Gastrocnemius medialis (tissue), 4 donors: Measurements from ENCODE around the gene SALL3.

ENCODE experiments used
- POLR2A ChIP-seq, 2 donors: fragments of 450-650 bp; IDR thresholded peaks; one replicate each; pipeline ENCODE4 v1.6.1; 2017; ENCODE audit warnings: antibody characterized with exemption in 2 of 2, mild to moderate bottlenecking in 2 of 2, moderate library complexity in 2 of 2
- TF ChIP-seq, protein P1 (sequence below), 5 experiments: fragments of 450-650 bp in 3 of 5; fragments of 200-600 bp in 2 of 5; sonication (generic) in 2 of 5; IDR thresholded peaks in 4 of 5; conservative IDR thresholded peaks in 1 of 5; 1 replicate in 4 of 5; 2 replicates in 1 of 5; pipeline ENCODE4 v1.5.1; 2016 to 2019; ENCODE audit warnings: antibody characterized with exemption in 5 of 5, mild to moderate bottlenecking in 3 of 5, moderate library complexity in 3 of 5

DNA sequence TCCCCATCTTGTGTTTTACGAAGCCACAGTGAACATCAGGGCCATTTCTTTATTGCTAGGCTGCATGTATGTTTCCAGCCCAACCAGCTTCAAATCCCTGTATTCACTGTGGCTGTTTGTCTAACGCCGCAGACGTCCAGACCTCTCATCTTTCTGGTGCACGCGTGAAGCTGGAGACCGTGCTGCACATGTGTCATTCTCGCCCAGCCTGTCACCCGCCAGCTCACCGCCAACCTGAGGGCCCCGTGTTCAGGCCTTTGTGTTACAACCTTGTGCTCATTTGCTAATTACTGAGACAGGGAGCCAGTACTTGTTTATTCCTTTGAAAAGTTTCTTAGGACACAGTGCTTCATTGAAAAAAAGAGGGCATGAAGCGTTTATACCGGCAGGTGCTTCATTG lies 21.4 kb downstream of the SALL3 start:
- TF ChIP-seq, protein P1, sequence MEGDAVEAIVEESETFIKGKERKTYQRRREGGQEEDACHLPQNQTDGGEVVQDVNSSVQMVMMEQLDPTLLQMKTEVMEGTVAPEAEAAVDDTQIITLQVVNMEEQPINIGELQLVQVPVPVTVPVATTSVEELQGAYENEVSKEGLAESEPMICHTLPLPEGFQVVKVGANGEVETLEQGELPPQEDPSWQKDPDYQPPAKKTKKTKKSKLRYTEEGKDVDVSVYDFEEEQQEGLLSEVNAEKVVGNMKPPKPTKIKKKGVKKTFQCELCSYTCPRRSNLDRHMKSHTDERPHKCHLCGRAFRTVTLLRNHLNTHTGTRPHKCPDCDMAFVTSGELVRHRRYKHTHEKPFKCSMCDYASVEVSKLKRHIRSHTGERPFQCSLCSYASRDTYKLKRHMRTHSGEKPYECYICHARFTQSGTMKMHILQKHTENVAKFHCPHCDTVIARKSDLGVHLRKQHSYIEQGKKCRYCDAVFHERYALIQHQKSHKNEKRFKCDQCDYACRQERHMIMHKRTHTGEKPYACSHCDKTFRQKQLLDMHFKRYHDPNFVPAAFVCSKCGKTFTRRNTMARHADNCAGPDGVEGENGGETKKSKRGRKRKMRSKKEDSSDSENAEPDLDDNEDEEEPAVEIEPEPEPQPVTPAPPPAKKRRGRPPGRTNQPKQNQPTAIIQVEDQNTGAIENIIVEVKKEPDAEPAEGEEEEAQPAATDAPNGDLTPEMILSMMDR (IDR thresholded peaks at IDR 0.05 in 4 of 5, conservative IDR thresholded peaks at IDR 0.05 in 1 of 5), result no peak
- TF ChIP-seq POLR2A (IDR thresholded peaks at IDR 0.05), result no peak
